Esophagus muscularis mucosa (tissue), 4 donors: Measurements from ENCODE around the gene KCNQ1. TPM values are rescaled to one million over a fixed set of nuclear protein-coding genes. Genes with fewer than 3 reads are reported as not detected.

ENCODE experiments used
- DNase-seq: peaks from one replicate; pipeline ENCODE4 v3.0.0-alpha.2; 2017; ENCODE audit errors: extremely low spot score
- H3K27ac ChIP-seq, 4 donors: fragments of 200-600 bp; sonication (generic); replicated peaks in 1 of 4; 1 replicate in 3 of 4; 2 replicates in 1 of 4; pipeline ENCODE4 v1.5.1; 2016 to 2019; ENCODE audit warnings: mild to moderate bottlenecking in 1 of 4
- H3K27me3 ChIP-seq, 4 donors: fragments of 200-600 bp; sonication (generic); one replicate each; pipeline versions ENCODE4 v1.5.1 to v1.6.0; 2016 to 2019
- H3K36me3 ChIP-seq, 4 donors: fragments of 200-600 bp; sonication (generic); one replicate each; pipeline ENCODE4 v1.5.1; 2016 to 2019
- H3K4me1 ChIP-seq, 4 donors: fragments of 200-600 bp; sonication (generic); one replicate each; pipeline ENCODE4 v1.5.1; 2016 to 2019
- H3K4me3 ChIP-seq, 4 donors: fragments of 200-600 bp; sonication (generic); 1 replicate in 2 of 4; 2 replicates in 2 of 4; pipeline ENCODE4 v1.5.1; 2016 to 2019; ENCODE audit warnings: mild to moderate bottlenecking in 4 of 4, moderate library complexity in 1 of 4
- H3K9me3 ChIP-seq, 4 donors: fragments of 200-600 bp; sonication (generic); 1 replicate in 3 of 4; 2 replicates in 1 of 4; pipeline ENCODE4 v1.5.1; 2016 to 2019
- CTCF ChIP-seq, 3 experiments: fragments of 200-600 bp in 2 of 3; fragments of 450-650 bp in 1 of 3; sonication (generic) in 2 of 3; IDR thresholded peaks; one replicate each; pipeline ENCODE4 v1.5.1; 2017 to 2019; ENCODE audit warnings: antibody characterized with exemption in 3 of 3, mild to moderate bottlenecking in 2 of 3, moderate library complexity in 1 of 3
- EP300 ChIP-seq: sonication (generic); formaldehyde crosslinking; IDR thresholded peaks from one replicate; pipeline ENCODE4 v1.6.1; 2017; ENCODE audit warnings: antibody characterized with exemption
- POLR2A ChIP-seq: fragments of 450-650 bp; IDR thresholded peaks from one replicate; pipeline ENCODE4 v1.6.1; 2017; ENCODE audit warnings: antibody characterized with exemption, moderate library complexity, mild to moderate bottlenecking, low read depth
- POLR2AphosphoS5 ChIP-seq, 2 donors: sonication (generic); formaldehyde crosslinking; IDR thresholded peaks; one replicate each; pipeline ENCODE4 v1.6.1; 2017; ENCODE audit warnings: antibody characterized with exemption in 2 of 2
- WGBS: methylation state at CpG from one replicate; pipeline ENCODE4 v1.1.5; 2018; 5-methylcytosine and 5-hydroxymethylcytosine counted together
- intact Hi-C: fragments of 100-400 bp; cut with DNase I; formaldehyde crosslinking; loops from one replicate; pipeline ENCODE4 v1.15.1; 2023
- total RNA-seq, 4 donors: library from RNA; depleted of rRNA; stranded (reverse); fragments of >200 nt; gene quantifications; one replicate each; pipeline versions ENCODE4 v1.1.0 to v1.2.1, GENCODE V29; 2016

Gene KCNQ1
- total RNA-seq, 4 donors from 2014 or later = 2.1 to 5.9 (median 4.3) TPM

GRCh38 chr11:2459796-2460531 is 15.2 kb downstream of the KCNQ1 start:
- no peak for DNase-seq
- peaks cover 0 to 7% (median 0%) of the 10 kb centered on the region in 4 donors for H3K27me3 ChIP-seq
- TF ChIP-seq POLR2AphosphoS5 (IDR thresholded peaks at IDR 0.05) (no peak), EP300 (no peak), CTCF (IDR thresholded peaks at IDR 0.05) (no peak), POLR2A (no peak)
- H3K27ac ChIP-seq = no peak overlapping the region
- no peaks in the 10 kb centered on the region for H3K9me3 ChIP-seq
- 88% methylated on average over 11 of the region's 13 CpGs for WGBS
- H3K4me1 ChIP-seq = peaks cover 0 to 28% (median 0%) of the 10 kb centered on the region in 4 donors
- no peak overlapping the region for H3K4me3 ChIP-seq
- no peaks in the 10 kb centered on the region for H3K36me3 ChIP-seq
- intact Hi-C loops = no loop called here

DNA sequence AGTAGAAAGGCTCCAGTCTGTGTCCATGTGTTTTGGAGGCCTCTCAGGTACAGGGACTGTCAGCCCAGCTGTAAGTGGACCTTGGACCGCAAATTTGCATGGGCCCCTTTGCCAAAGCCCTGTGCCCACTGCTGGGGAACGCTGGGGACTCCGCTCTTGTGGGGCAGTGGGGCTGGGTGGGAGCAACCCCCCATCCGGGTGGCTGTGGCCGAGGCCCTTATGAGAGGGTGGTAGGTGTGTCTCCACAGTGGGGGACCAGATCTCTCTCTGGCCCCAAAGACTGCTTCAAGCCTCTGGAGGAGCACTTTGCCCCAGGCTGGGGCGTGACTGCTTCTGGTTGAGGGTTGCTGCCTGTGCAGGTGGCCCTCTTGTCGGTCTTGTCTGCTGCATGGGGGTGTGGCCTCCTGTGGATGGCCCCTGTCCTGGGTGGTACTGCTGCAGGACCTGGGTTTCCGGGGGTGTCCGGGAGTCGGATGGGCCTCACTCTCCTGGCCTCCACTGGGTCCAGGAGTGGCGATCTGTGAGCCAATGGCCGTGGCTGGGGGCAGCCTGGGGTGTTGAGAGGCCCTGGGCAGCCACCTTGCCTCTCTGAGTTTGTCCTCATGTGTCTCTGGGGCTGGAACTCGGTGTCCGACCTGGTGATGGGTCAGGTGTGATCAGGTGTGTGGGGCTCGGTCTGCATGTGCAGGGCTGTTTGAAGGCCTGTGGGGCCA is 15.9 kb downstream of the KCNQ1 start:
- no peak for DNase-seq
- Histone ChIP-seq H3K36me3 (no peaks in the 10 kb centered on the region), H3K27ac (no peak overlapping the region), H3K27me3 (peaks cover 0 to 7% (median 0%) of the 10 kb centered on the region in 4 donors), H3K4me3 (no peak overlapping the region), H3K9me3 (no peaks in the 10 kb centered on the region), H3K4me1 (peaks cover 0 to 34% (median 0%) of the 10 kb centered on the region in 4 donors)
- WGBS = 80% methylated on average over 10 of the region's 15 CpGs
- intact Hi-C loops = no loop called here
- no peak for TF ChIP-seq POLR2AphosphoS5 (IDR thresholded peaks at IDR 0.05)
- no peak for TF ChIP-seq EP300
- TF ChIP-seq POLR2A = no peak
- no peak for TF ChIP-seq CTCF (IDR thresholded peaks at IDR 0.05)

GRCh38 chr11:2461253-2461955 is 16.6 kb downstream of the KCNQ1 start:
- DNase-seq = no peak
- no peaks in the 10 kb centered on the region for H3K36me3 ChIP-seq

More at GRCh38 chr11:2461253-2461955, 16.6 kb downstream of the KCNQ1 start:
- Histone ChIP-seq H3K27me3 (peaks cover 0 to 7% (median 0%) of the 10 kb centered on the region in 4 donors), H3K4me3 (no peak overlapping the region), H3K4me1 (peaks cover 0 to 40% (median 0%) of the 10 kb centered on the region in 4 donors), H3K27ac (no peak overlapping the region), H3K9me3 (no peaks in the 10 kb centered on the region)
- TF ChIP-seq CTCF (IDR thresholded peaks at IDR 0.05) (no peak), EP300 (no peak), POLR2AphosphoS5 (IDR thresholded peaks at IDR 0.05) (no peak), POLR2A (no peak)
- WGBS = 73% methylated on average over 14 of the region's 17 CpGs
- intact Hi-C loops = no loop called here
